H1 (cell line): Measurements from ENCODE around the gene ARHGAP22. TPM values are rescaled to one million over a fixed set of nuclear protein-coding genes. Genes with fewer than 3 reads are reported as not detected.

ENCODE experiments used
- BACH1 ChIP-seq: IDR thresholded peaks from 2 replicates; pipeline ENCODE4 v1.6.1; 2012; ENCODE audit warnings: low read length, improper control_type of control experiment
- E2F6 ChIP-seq: IDR thresholded peaks from 2 replicates; pipeline ENCODE4 v1.6.1; 2012; ENCODE audit warnings: inconsistent platforms
- GTF2F1 ChIP-seq: IDR thresholded peaks from 2 replicates; pipeline ENCODE4 v1.6.1; 2012; ENCODE audit warnings: low read depth, low read length, improper control_type of control experiment, borderline replicate concordance
- NRF1 ChIP-seq: IDR thresholded peaks from 2 replicates; pipeline ENCODE4 v1.6.1; 2011; ENCODE audit warnings: mild to moderate bottlenecking, low read depth, low read length, improper control_type of control experiment
- TAF1 ChIP-seq: IDR thresholded peaks from 2 replicates; pipeline ENCODE4 v1.6.1; 2011; ENCODE audit warnings: mild to moderate bottlenecking, low read depth, low read length
- polyA plus RNA-seq, 7 experiments: library from polyadenylated mRNA; depleted of rRNA in 3 of 7; stranded (reverse) in 5 of 7; unstranded in 2 of 7; fragments of >200 nt in 5 of 7; fragments of 200-250 nt in 2 of 7; gene quantifications; 1 replicate in 5 of 7; 2 replicates in 1 of 7; 4 replicates in 1 of 7; pipeline versions ENCODE4 v1.2.1 to v1.2.3, GENCODE V29; 2011 to 2013; ENCODE audit warnings: missing spikeins in 2 of 7, mixed read lengths in 2 of 7
- total RNA-seq: library from RNA; stranded (reverse); fragmentation: NEBNext Ultra II Directional; extraction: Animal tissue kit (Norgen Biotek cat#: 25700); gene quantifications from 2 replicates; pipeline ENCODE4 v1.2.1, GENCODE V29; 2021

The ARHGAP22 gene
- total and polyA plus RNA-seq, 2 of the 8 experiments (the other 6 are each of a cell fraction or from before 2014, with no cell fraction given): 3.6 to 11.2 TPM

- TF ChIP-seq TAF1 (no peak), GTF2F1 (no peak), BACH1 (no peak), E2F6 (no peak), NRF1 (no peak)
These were observed 29.5 kb upstream of the ARHGAP22 start (continued) for GRCh38 chr10:48634198-48634983.
